GM12872 (cell line): Measurements from ENCODE around the gene PTPRC.

Source experiments
- TF ChIP-seq, protein P1 (sequence below): IDR thresholded peaks from 3 replicates; pipeline ENCODE4 v1.5.1; 2011; ENCODE audit warnings: low read depth, mild to moderate bottlenecking, low read length, moderate library complexity; ENCODE audit not compliant: insufficient read depth

The PTPRC gene

DNA sequence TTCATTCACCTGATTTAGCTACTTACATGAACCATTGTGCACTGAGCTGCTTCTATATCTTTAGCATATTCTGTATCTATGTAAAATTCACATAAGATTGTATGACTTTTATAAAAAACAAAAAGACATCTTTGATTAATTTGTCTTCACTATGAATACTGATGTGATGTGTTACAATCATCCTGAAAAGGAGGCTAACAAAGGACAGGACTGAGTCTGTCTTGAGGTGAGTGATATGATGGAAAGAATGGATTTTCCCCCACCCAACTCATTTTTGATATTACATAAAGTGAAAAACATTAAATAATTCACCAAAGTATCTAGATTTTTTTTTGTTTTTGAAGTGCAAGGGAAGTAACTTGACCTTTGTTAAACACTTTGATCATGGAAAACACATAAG lies 9.8 kb downstream of the PTPRC start:
- TF ChIP-seq, protein P1, sequence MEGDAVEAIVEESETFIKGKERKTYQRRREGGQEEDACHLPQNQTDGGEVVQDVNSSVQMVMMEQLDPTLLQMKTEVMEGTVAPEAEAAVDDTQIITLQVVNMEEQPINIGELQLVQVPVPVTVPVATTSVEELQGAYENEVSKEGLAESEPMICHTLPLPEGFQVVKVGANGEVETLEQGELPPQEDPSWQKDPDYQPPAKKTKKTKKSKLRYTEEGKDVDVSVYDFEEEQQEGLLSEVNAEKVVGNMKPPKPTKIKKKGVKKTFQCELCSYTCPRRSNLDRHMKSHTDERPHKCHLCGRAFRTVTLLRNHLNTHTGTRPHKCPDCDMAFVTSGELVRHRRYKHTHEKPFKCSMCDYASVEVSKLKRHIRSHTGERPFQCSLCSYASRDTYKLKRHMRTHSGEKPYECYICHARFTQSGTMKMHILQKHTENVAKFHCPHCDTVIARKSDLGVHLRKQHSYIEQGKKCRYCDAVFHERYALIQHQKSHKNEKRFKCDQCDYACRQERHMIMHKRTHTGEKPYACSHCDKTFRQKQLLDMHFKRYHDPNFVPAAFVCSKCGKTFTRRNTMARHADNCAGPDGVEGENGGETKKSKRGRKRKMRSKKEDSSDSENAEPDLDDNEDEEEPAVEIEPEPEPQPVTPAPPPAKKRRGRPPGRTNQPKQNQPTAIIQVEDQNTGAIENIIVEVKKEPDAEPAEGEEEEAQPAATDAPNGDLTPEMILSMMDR = no peak

DNA sequence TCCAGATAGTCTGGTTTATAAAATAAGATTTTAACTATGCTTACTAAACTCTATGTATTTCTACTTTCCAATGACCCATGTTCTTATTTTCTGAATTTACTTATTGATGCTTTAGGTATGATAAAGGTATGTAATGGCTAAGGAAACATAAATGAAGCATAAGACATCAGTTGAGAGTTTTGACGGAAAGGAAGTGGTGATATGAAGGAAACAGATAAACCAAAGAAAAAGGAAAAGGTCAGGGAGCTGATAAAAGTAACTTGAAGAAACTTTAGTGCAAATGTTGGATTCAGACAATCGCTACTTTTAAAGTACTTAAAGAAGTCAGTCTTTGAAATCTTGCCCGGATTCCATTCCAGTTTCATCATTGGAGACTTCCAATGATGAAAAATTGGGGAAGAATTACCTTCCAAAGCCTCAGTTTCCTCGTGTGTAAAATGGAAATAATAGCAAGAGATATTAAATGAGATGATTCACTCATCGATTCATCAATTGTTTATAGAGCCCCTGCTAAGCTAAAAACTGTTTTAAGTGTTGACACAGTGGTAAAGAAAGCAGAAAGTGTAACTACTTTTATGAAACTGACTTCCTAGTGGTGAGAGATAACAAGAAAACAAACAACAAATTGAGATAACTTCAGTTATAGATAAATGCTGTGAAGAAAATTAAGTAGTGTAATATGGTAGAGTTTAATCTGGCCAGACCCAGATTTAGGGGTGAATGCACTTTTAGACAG lies 10.6 kb downstream of the PTPRC start:
- TF ChIP-seq, protein P1 = no peak

DNA sequence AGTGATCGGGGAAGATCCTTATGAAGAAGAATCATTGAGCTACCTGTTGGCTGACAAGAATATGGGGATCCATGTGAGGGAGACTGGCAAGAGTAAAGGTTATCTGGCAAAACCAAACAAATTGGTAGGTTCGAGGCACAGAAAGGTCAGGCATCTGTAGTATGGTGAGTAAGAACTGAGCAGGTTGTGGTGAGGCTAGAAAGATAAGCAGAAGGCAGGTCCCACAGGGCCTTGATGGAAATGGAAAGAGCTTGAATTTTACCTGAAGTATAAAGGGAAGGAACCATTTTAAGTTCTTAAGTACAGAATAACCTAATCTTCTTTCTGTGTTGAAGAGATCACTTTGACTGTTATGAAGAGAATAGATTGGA lies 11.1 kb downstream of the PTPRC start:
- TF ChIP-seq, protein P1 = no peak

DNA sequence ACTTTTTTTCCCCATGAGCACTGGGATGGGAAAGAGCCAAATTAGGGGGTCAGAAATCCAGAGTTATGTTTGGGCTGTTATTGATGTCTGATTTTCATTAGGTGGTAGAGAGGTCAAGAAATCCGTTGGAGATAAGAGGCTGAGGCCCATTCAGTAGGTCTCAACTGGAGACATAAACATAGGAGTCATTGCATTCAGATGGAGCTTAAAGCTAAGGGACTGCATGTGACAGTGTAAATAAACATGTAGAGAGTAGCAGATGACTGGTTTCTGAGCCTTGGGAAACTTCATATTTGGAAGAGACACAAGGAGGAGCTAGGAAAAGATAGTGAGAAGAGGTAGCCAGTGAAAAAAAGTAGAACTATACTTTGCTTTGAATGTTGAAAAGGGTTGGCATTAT lies 11.7 kb downstream of the PTPRC start:
- TF ChIP-seq, protein P1 = no peak

DNA sequence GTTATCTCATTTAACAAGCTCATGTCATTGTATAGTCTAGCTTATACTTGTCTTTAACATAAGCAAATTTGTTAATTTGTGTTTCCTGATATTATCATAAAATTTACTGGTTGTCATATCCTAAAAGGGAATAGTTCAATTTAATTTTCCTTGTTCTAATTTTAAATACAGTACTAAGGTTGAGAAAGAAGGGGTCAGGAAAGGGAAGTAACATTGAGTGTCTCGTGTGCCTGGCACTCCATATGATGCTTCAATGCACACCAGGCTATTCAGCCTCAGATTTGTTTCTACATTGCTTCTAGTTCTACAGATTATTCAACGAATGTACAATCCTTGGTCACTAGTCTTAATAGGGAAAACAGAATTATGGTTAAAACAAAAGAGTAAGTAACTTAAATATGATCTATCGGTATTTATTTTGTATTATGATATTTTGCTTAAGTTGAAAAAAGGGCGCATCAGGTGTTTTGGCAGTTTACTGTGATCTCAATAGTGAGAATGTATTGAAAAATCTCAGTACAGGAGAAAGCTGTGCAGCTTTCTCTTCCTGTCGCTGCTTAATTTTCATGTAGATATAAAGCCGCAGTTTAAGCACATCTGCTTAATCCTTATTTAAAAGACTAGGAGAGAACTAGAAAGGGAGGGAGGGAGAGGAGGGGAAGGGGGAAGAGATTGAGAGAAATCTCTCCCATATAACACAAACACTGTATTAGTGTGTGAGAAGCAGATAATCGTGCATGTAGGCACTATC lies 13.0 kb downstream of the PTPRC start:
- TF ChIP-seq, protein P1 = no peak

DNA sequence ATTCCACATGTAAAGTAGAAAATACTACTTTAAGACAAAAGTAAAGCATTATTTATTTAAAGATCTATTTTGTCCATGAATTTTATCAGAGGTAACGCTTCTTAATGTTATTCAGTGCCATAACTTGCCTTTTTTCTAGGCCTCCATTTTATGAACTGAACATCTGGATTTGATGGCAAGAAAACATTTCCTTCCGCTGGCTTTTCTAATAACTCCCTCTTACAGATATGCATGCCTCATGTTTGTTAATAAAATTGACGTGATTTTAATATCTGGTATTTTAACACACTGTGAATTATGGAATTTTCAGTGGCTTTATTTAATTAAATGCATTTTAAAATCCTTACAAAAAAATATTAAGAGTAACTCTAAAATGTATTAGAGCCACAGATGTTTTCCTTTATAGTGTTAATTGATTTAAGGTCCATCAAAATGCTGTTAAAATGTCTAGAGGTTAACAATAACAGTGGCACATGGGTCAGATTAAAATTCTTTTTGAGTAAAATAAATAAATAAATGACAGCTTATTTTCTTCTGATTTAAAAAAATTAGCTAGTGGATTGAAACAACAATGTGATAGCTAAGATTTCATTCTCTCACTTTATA lies 15.1 kb downstream of the PTPRC start:
- TF ChIP-seq, protein P1 = no peak

DNA sequence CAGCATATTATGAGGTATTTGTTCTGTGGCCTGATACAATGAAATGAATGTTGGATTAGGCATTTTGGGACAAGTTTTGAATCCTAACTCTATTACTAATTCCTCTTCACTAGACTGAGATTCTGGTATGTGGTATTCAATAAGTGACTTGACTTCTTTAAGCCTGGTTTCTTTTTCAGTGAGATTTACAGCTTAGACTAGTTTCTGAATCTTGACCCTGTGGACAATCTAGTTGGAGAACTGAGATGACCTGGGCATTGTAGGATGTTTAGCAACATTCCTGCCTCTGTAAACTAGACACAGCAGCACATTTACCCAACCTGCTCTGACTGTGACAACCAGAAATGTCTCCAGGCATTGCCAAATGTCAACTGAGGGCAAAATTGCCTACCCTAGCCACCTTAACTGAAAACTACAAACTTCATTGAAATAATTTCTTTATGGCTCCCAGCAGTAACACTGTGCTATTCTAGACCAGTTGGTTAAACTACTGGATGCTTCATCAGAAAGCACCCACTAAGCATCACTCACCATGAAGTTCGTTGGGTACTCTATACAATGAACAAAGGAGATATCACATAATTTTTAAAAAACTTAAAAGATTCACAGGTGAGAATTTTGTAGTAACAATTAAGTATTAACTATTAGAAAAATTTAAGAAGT lies 16.8 kb downstream of the PTPRC start:
- TF ChIP-seq, protein P1 = no peak
